Hepatocyte (in vitro differentiated cells): Measurements from ENCODE around the gene TOMM22.

Experiments
- EZH2 ChIP-seq: fragments of 200-600 bp; sonication (generic); IDR thresholded peaks from 2 replicates; pipeline ENCODE4 v1.6.1; 2016; ENCODE audit warnings: antibody characterized with exemption, mild to moderate bottlenecking, borderline replicate concordance
- TF ChIP-seq, protein P1 (sequence below): fragments of 200-600 bp; sonication (generic); IDR thresholded peaks from 2 replicates; pipeline ENCODE4 v1.5.1; 2016; ENCODE audit warnings: antibody characterized with exemption, mild to moderate bottlenecking; ENCODE audit not compliant: poor library complexity

DNA sequence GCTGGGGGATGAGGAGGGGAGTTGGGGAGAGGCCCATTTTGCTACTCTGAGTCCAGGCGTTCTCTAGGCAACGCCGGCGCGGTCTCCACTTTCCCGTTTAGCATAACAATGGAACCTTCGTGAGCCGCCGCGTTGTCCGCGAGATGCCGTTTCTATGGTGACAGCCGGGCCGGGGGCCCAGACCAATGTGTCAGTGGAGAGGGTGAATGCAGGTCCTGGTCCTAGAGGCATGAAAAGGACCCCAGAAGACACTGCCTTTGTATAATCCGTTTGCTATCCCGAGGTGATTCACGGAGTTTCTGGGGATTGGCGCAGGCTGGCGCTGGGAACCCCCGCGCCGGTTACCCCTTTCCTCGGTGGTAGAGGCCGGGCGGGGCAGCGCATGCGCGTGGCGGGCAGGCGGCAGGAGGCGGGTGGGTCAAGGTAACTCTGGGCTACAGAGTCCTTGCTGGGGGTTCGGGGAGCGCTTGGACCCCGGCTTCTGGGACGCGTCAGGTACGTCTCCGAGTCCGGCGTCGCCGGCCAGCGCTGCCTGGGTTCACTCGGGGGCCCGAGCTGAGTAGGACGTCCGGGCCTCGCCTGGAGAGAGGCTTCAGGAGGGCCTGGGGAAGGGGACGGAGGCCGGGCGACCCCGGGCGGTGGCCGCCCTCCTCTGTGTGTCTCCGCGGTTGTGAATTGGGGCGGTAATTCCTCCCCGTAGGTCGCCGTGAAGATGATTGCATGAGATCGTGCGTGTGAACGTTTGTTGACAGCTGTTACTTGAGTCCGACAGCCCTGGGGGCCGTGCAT is 25.3 kb upstream of the TOMM22 start, which contains the start of the genes CBY1 and FAM227A:
- TF ChIP-seq, protein P1, sequence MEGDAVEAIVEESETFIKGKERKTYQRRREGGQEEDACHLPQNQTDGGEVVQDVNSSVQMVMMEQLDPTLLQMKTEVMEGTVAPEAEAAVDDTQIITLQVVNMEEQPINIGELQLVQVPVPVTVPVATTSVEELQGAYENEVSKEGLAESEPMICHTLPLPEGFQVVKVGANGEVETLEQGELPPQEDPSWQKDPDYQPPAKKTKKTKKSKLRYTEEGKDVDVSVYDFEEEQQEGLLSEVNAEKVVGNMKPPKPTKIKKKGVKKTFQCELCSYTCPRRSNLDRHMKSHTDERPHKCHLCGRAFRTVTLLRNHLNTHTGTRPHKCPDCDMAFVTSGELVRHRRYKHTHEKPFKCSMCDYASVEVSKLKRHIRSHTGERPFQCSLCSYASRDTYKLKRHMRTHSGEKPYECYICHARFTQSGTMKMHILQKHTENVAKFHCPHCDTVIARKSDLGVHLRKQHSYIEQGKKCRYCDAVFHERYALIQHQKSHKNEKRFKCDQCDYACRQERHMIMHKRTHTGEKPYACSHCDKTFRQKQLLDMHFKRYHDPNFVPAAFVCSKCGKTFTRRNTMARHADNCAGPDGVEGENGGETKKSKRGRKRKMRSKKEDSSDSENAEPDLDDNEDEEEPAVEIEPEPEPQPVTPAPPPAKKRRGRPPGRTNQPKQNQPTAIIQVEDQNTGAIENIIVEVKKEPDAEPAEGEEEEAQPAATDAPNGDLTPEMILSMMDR: no peak
- no peak for TF ChIP-seq EZH2
